ENCODE measurements around the gene NPTN. TPM values are rescaled to one million over a fixed set of nuclear protein-coding genes. Genes with fewer than 3 reads are reported as not detected.

Gene NPTN
- total RNA-seq, 1 donor from 2014 or later, result 227 TPM

GRCh38 chr15:73631915-73632669 is 1.1 kb downstream of the NPTN start:
- intact Hi-C loops (cut with micrococcal nuclease), result no loop called here
- H3K4me1 ChIP-seq, result peaks cover 68% of the 10 kb centered on the region
- no peaks in the 10 kb centered on the region for H3K9me3 ChIP-seq (replicated peaks)
- peak overlapping the region; percentile 96 for H3K4me3 ChIP-seq
- no peak for DNase-seq
- H3K27me3 ChIP-seq (ENCODE audit: low read depth), result no peaks in the 10 kb centered on the region
- H3K36me3 ChIP-seq, result no peaks in the 10 kb centered on the region
- no peak for TF ChIP-seq CTCF (IDR thresholded peaks at IDR 0.05; ENCODE audit: borderline replicate concordance)
- H3K27ac ChIP-seq (replicated peaks), result peak overlapping the region; percentile 97

- peak overlapping the region; percentile 96 for H3K4me3 ChIP-seq
- no peaks in the 10 kb centered on the region for H3K9me3 ChIP-seq (replicated peaks)
- no peak for DNase-seq
- no peaks in the 10 kb centered on the region for H3K27me3 ChIP-seq (ENCODE audit: low read depth)
- no peak for TF ChIP-seq CTCF (IDR thresholded peaks at IDR 0.05; ENCODE audit: borderline replicate concordance)
- intact Hi-C loops (cut with micrococcal nuclease), result no loop called here
- peak overlapping the region; percentile 97 for H3K27ac ChIP-seq (replicated peaks)
- H3K4me1 ChIP-seq, result peaks cover 80% of the 10 kb centered on the region
- H3K36me3 ChIP-seq, result no peaks in the 10 kb centered on the region
Measured at GRCh38 chr15:73630921-73631362, 2.2 kb downstream of the NPTN start.

GRCh38 chr15:73629798-73630429 is 3.3 kb downstream of the NPTN start:
- no peaks in the 10 kb centered on the region for H3K27me3 ChIP-seq (ENCODE audit: low read depth)
- TF ChIP-seq CTCF (IDR thresholded peaks at IDR 0.05; ENCODE audit: borderline replicate concordance), result no peak
- H3K4me1 ChIP-seq, result peaks cover 90% of the 10 kb centered on the region
- peak overlapping the region; percentile 96 for H3K4me3 ChIP-seq
- H3K36me3 ChIP-seq, result no peaks in the 10 kb centered on the region
- DNase-seq, result no peak
- peak overlapping the region; percentile 97 for H3K27ac ChIP-seq (replicated peaks)
- intact Hi-C loops (cut with micrococcal nuclease), result no loop called here
- H3K9me3 ChIP-seq (replicated peaks), result no peaks in the 10 kb centered on the region

- peak overlapping the region; percentile 97 for H3K27ac ChIP-seq (replicated peaks)
- no peak for DNase-seq
- intact Hi-C loops (cut with micrococcal nuclease), result no loop called here
- no peaks in the 10 kb centered on the region for H3K36me3 ChIP-seq
- H3K4me3 ChIP-seq, result peak overlapping the region; percentile 96
- no peak for TF ChIP-seq CTCF (IDR thresholded peaks at IDR 0.05; ENCODE audit: borderline replicate concordance)
- no peaks in the 10 kb centered on the region for H3K9me3 ChIP-seq (replicated peaks)
- H3K27me3 ChIP-seq (ENCODE audit: low read depth), result no peaks in the 10 kb centered on the region
- H3K4me1 ChIP-seq, result peaks cover 94% of the 10 kb centered on the region
Measured at GRCh38 chr15:73628976-73629797, 4.0 kb downstream of the NPTN start.

- no peak for TF ChIP-seq CTCF (IDR thresholded peaks at IDR 0.05; ENCODE audit: borderline replicate concordance)
- no peak for DNase-seq
- intact Hi-C loops (cut with micrococcal nuclease), result no loop called here
- Histone ChIP-seq H3K9me3 (replicated peaks) (no peaks in the 10 kb centered on the region), H3K4me3 (no peak overlapping the region), H3K27me3 (ENCODE audit: low read depth) (no peaks in the 10 kb centered on the region), H3K27ac (replicated peaks) (no peak overlapping the region), H3K36me3 (no peaks in the 10 kb centered on the region), H3K4me1 (peaks cover 98% of the 10 kb centered on the region)
Measured at GRCh38 chr15:73628102-73628501, 5.1 kb downstream of the NPTN start.
